Measurements from ENCODE around the gene CCDC141. TPM values are rescaled to one million over a fixed set of nuclear protein-coding genes. Genes with fewer than 3 reads are reported as not detected.
A peak's percentile ranks its signal among the peaks of the same experiment; 100 is the strongest.

Gene CCDC141
- total and polyA plus RNA-seq, 2 of the 13 experiments (the other 11 are each of a cell fraction or from before 2014, with no cell fraction given): not detected

DNA sequence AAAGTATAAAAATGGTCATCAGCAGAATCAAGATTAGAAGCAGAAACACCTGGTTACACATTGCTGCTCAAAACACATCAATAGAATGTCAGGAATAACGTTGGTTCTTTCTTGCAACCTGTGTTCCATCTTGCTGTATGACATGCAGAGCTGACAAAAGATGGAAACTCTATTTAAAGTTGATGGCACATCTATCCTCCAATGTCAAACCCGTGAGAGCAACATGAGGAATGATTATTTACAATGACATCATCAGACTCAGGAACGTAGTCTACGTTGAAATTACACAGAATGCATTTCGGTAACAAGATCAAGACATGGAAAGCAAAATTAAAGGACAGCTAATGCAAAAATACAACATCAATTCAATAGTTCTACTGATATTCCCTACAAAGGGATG is 216.6 kb downstream of the CCDC141 start:
- H3K27me3 ChIP-seq (ENCODE audit: control insufficient read depth in 1 of 2, insufficient read depth in 2 of 2, low read length in 2 of 2): no peaks in the 10 kb centered on the region; a peak in 2 of 5 replicates
- no peak overlapping the region for H3K9ac ChIP-seq (ENCODE audit: insufficient read depth, low read depth, low read length)
- H3K4me3 ChIP-seq (replicated peaks in 1 of 3; ENCODE audit: insufficient read depth in 1 of 3, low read depth in 2 of 3, low read length in 3 of 3): no peak overlapping the region
- FAIRE-seq: no peak
- no peaks in the 10 kb centered on the region for H4K20me1 ChIP-seq (ENCODE audit: insufficient read depth, low read length)
- 0 out of 2 replicates have a peak, but pooled peaks cover under 1% of the 10 kb centered on the region for H3K4me1 ChIP-seq (ENCODE audit: insufficient read depth, low read length)
- intact Hi-C loops (cut with micrococcal nuclease; ENCODE audit: unreplicated experiment) (no loop called here), in situ Hi-C loops (cut with HindIII; ENCODE audit: extremely low pct_ligation_motif_present, low pct_unique_long_range_greater_than_20kb) (no loop called here)
- H3K4me2 ChIP-seq (ENCODE audit: low read depth, low read length): no peak overlapping the region
- BruUV-seq (replicated peaks): no TSS peak
- no peaks in the 10 kb centered on the region for H3K79me2 ChIP-seq (ENCODE audit: insufficient read depth, low read length)
- no peak for ATAC-seq
- H3K9me3 ChIP-seq (ENCODE audit: low read length): no peaks in the 10 kb centered on the region
- H2AFZ ChIP-seq (ENCODE audit: low read length): no peak overlapping the region
- no peak overlapping the region for H3K27ac ChIP-seq (ENCODE audit: extremely low read length, insufficient read depth, low read length)
- no peaks in the 10 kb centered on the region for H3K36me3 ChIP-seq (replicated peaks in 1 of 2; ENCODE audit: control insufficient read depth in 1 of 2, insufficient read depth in 2 of 2, low read length in 2 of 2)
- CTCF ChIA-PET (ENCODE audit: low intra/inter-chr PET ratio, low total read pairs): no interaction called here
- POLR2A ChIA-PET: no interaction called here
- TF ChIP-seq NR1H2 (CRISPR knock-in tag; IDR thresholded peaks at IDR 0.05; ENCODE audit: borderline replicate concordance, low read depth) (no peak), CBX5 (CRISPR knock-in tag; IDR thresholded peaks at IDR 0.05; ENCODE audit: borderline replicate concordance) (no peak), RCOR2 (CRISPR knock-in tag; IDR thresholded peaks at IDR 0.05) (no peak), ZBTB1 (CRISPR knock-in tag; IDR thresholded peaks at IDR 0.05; ENCODE audit: borderline replicate concordance) (no peak), CREB1 (IDR thresholded peaks at IDR 0.05) (peak; percentile 52; the same call in 1 of the 2 replicates), CREB1 (CRISPR knock-in tag; IDR thresholded peaks at IDR 0.05) (no peak), ATF7 (IDR thresholded peaks at IDR 0.05) (peak; percentile 93), ATF7 (CRISPR knock-in tag; IDR thresholded peaks at IDR 0.05) (no peak), ZNF772 (CRISPR knock-in tag; IDR thresholded peaks at IDR 0.05) (no peak), ZNF724P (CRISPR knock-in tag; IDR thresholded peaks at IDR 0.05; ENCODE audit: borderline replicate concordance) (no peak), SP140L (CRISPR knock-in tag; IDR thresholded peaks at IDR 0.05; ENCODE audit: borderline replicate concordance) (no peak), ZNF256 (CRISPR knock-in tag; conservative IDR thresholded peaks at IDR 0.05) (no peak), MEIS1 (CRISPR knock-in tag; IDR thresholded peaks at IDR 0.05; ENCODE audit: borderline replicate concordance) (no peak), SMARCE1 (IDR thresholded peaks at IDR 0.05; ENCODE audit: borderline replicate concordance) (no peak), ZNF556 (CRISPR knock-in tag; IDR thresholded peaks at IDR 0.05; ENCODE audit: borderline replicate concordance) (no peak)
- TF ChIP-seq, protein P1, sequence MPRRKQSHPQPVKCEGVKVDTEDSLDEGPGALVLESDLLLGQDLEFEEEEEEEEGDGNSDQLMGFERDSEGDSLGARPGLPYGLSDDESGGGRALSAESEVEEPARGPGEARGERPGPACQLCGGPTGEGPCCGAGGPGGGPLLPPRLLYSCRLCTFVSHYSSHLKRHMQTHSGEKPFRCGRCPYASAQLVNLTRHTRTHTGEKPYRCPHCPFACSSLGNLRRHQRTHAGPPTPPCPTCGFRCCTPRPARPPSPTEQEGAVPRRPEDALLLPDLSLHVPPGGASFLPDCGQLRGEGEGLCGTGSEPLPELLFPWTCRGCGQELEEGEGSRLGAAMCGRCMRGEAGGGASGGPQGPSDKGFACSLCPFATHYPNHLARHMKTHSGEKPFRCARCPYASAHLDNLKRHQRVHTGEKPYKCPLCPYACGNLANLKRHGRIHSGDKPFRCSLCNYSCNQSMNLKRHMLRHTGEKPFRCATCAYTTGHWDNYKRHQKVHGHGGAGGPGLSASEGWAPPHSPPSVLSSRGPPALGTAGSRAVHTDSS (CRISPR knock-in tag; conservative IDR thresholded peaks at IDR 0.05): no peak
- TF ChIP-seq, protein P2, sequence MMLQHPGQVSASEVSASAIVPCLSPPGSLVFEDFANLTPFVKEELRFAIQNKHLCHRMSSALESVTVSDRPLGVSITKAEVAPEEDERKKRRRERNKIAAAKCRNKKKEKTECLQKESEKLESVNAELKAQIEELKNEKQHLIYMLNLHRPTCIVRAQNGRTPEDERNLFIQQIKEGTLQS (CRISPR knock-in tag; IDR thresholded peaks at IDR 0.05): no peak
- TF ChIP-seq, protein P3, sequence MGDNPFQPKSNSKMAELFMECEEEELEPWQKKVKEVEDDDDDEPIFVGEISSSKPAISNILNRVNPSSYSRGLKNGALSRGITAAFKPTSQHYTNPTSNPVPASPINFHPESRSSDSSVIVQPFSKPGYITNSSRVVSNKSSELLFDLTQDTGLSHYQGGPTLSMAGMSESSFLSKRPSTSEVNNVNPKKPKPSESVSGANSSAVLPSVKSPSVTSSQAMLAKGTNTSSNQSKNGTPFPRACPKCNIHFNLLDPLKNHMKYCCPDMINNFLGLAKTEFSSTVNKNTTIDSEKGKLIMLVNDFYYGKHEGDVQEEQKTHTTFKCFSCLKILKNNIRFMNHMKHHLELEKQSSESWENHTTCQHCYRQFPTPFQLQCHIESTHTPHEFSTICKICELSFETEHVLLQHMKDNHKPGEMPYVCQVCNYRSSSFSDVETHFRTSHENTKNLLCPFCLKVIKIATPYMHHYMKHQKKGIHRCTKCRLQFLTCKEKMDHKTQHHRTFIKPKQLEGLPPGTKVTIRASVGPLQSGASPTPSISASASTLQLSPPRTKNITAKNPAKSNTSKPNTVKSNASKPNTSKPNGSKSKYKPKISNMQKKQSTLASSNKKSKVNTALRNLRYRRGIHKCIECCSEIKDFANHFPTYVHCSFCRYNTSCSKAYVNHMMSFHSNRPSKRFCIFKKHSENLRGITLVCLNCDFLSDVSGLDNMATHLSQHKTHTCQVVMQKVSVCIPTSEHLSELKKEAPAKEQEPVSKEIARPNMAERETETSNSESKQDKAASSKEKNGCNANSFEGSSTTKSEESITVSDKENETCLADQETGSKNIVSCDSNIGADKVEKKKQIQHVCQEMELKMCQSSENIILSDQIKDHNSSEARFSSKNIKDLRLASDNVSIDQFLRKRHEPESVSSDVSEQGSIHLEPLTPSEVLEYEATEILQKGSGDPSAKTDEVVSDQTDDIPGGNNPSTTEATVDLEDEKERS (CRISPR knock-in tag; IDR thresholded peaks at IDR 0.05): no peak
- DNase-seq (ENCODE audit: low spot score): no peak
- 12% methylated on average over 5 of the region's 5 CpGs for WGBS (ENCODE audit: low lambda C conversion rate)
